Effector CD8-positive, alpha-beta T cell (primary cell): ENCODE data around the gene NOCT.
"Not testable (repeated sequence)": the region's sequence is repeated elsewhere in the genome, so short reads cannot be mapped to it uniquely, and the experiment has no call there.

ENCODE experiments used
- DNase-seq: peaks from one replicate; lab custom pipeline; 2025; lab: John Stamatoyannopoulos, UW
- total RNA-seq, 4 experiments: gene quantifications; one replicate each; lab custom pipeline; 2026; lab: John Stamatoyannopoulos, UW

The NOCT gene
- 3.4 to 11.1 (median 5.8) reads per million in 4 experiments for total RNA-seq

GRCh38 chr4:139015269-139015947, at the start of gene NOCT:
TSS of gene NOCT (plus strand) at chr4:139015781. CDS start at chr4:139015982, 201 bp downstream.
- peak; percentile 88 for DNase-seq

GRCh38 chr4:138967313-138967712, 48.3 kb upstream of the NOCT start:
- no peak for DNase-seq

- no peak for DNase-seq
Observed at GRCh38 chr4:138972956-138973801, 42.4 kb upstream of the NOCT start.

- DNase-seq: no peak
Observed at GRCh38 chr4:138975225-138975624, 40.4 kb upstream of the NOCT start.

- DNase-seq: no peak
Observed at GRCh38 chr4:138976526-138976925, 39.1 kb upstream of the NOCT start.

GRCh38 chr4:138977524-138977923, 38.1 kb upstream of the NOCT start:
- no peak for DNase-seq

- no peak for DNase-seq
Observed at GRCh38 chr4:138978028-138978585, 37.5 kb upstream of the NOCT start.

- DNase-seq: no peak
Observed at GRCh38 chr4:138978600-138978999, 37.0 kb upstream of the NOCT start.

- no peak for DNase-seq
Observed at GRCh38 chr4:138979742-138980141, 35.8 kb upstream of the NOCT start.

GRCh38 chr4:138981930-138982390, 33.6 kb upstream of the NOCT start:
- no peak for DNase-seq

GRCh38 chr4:138982754-138983153, 32.8 kb upstream of the NOCT start:
- no peak for DNase-seq

GRCh38 chr4:138983690-138984089, 31.9 kb upstream of the NOCT start:
- DNase-seq: no peak

GRCh38 chr4:138984647-138985046, 30.9 kb upstream of the NOCT start:
- DNase-seq: no peak

- no peak for DNase-seq
Observed at GRCh38 chr4:138992676-138993075, 22.9 kb upstream of the NOCT start.

GRCh38 chr4:138996090-138996489, 19.5 kb upstream of the NOCT start:
- no peak for DNase-seq

GRCh38 chr4:138999666-139000065, 15.9 kb upstream of the NOCT start:
- no peak for DNase-seq

- DNase-seq: not testable (repeated sequence)
Observed at GRCh38 chr4:139000134-139000533, 15.4 kb upstream of the NOCT start.

GRCh38 chr4:139001430-139001829, 14.2 kb upstream of the NOCT start:
- DNase-seq: not testable (repeated sequence)

- DNase-seq: not testable (repeated sequence)
Observed at GRCh38 chr4:139003668-139004067, 11.9 kb upstream of the NOCT start.

- no peak for DNase-seq
Observed at GRCh38 chr4:139005774-139006173, 9.8 kb upstream of the NOCT start.

GRCh38 chr4:139007640-139008039, 7.9 kb upstream of the NOCT start:
- no peak for DNase-seq

- not testable (repeated sequence) for DNase-seq
Observed at GRCh38 chr4:139008278-139008677, 7.3 kb upstream of the NOCT start.

GRCh38 chr4:139009702-139010101, 5.9 kb upstream of the NOCT start:
- DNase-seq: no peak
